ENCODE results near the gene STS. TPM values are rescaled to one million over a fixed set of nuclear protein-coding genes. Genes with fewer than 3 reads are reported as not detected.
A peak's percentile ranks its signal among the peaks of the same experiment; 100 is the strongest.

Gene STS
- 3.3 TPM for total RNA-seq

DNA sequence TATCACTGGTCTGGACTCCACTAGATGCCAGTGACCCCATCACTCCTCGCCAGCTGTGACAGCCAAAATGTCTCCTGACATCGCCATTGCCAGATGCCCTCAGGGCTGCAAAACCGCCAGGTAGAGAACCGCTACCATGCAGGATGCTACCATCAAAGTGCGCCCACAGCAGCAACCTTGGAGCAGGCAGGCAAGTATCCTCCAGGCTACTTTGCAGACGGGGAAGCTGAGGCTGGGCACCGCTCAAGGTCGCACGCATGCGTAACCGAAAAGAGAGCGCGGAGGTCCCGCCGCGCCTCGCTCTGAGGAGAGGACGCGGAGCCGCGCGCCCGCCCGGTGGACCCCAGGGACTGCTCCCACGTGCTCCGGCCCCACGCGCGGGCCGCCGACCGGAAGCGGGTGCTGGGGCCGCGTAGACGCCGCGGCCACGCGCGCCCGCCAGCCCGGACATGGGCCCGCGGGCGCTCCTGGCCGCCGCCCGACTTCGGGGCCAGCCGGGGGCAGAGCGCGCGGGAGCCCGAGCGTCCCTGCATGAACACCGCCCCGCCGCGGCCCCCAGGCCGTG is at the start of gene STS:
Gene STS (plus strand): TSS at position 300 of the 565 bp plus-strand sequence. CDS start 105,488 bp downstream, outside the sequence.
- Histone ChIP-seq H3K4me3 (ENCODE audit: low read length) (peak within 1 kb of the TSS; percentile 91), H3K9me3 (ENCODE audit: low read depth, low read length) (no peaks in the 10 kb centered on the region), H3K4me1 (ENCODE audit: insufficient read depth, low read length) (peaks cover 22% of the 10 kb centered on the region), H3K27me3 (ENCODE audit: insufficient read depth, low read length) (no peaks in the 10 kb centered on the region)

- no peaks in the 10 kb centered on the region for H3K27me3 ChIP-seq (ENCODE audit: insufficient read depth, low read length)
- H3K4me1 ChIP-seq (ENCODE audit: insufficient read depth, low read length) = no peaks in the 10 kb centered on the region
- no peak overlapping the region for H3K4me3 ChIP-seq (ENCODE audit: low read length)
- no peaks in the 10 kb centered on the region for H3K9me3 ChIP-seq (ENCODE audit: low read depth, low read length)
These were observed 47.5 kb upstream of the STS start for GRCh38 chrX:7100022-7100421.

GRCh38 chrX:7102119-7102518 is 45.4 kb upstream of the STS start:
- H3K4me3 ChIP-seq (ENCODE audit: low read length) = no peak overlapping the region
- no peaks in the 10 kb centered on the region for H3K27me3 ChIP-seq (ENCODE audit: insufficient read depth, low read length)
- H3K9me3 ChIP-seq (ENCODE audit: low read depth, low read length) = no peaks in the 10 kb centered on the region
- H3K4me1 ChIP-seq (ENCODE audit: insufficient read depth, low read length) = no peaks in the 10 kb centered on the region

DNA sequence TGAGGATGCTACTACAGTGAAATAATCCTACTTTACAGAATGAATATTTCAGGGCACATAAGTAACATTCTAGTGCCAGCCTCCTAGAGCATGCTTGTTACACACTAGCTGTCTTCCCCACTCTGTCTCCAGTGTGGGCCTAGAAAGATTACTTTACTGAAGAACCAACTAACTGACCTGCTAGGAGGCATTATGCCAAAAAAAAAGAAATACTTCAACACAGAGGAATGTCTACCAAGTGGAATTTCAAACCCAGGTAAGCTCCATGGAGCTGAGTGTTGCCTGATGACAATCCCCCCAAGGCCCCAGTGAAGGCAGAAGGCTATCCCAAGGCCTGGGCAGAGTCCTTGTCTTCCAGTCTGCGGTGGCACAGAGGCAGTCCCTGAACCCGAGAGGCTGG is 40.9 kb upstream of the STS start:
- no peak overlapping the region for H3K4me3 ChIP-seq (ENCODE audit: low read length)
- H3K27me3 ChIP-seq (ENCODE audit: insufficient read depth, low read length) = no peaks in the 10 kb centered on the region
- no peaks in the 10 kb centered on the region for H3K9me3 ChIP-seq (ENCODE audit: low read depth, low read length)
- H3K4me1 ChIP-seq (ENCODE audit: insufficient read depth, low read length) = peaks cover 25% of the 10 kb centered on the region

- H3K4me1 ChIP-seq (ENCODE audit: insufficient read depth, low read length) = peaks cover 27% of the 10 kb centered on the region
- no peaks in the 10 kb centered on the region for H3K9me3 ChIP-seq (ENCODE audit: low read depth, low read length)
- H3K27me3 ChIP-seq (ENCODE audit: insufficient read depth, low read length) = no peaks in the 10 kb centered on the region
- no peak overlapping the region for H3K4me3 ChIP-seq (ENCODE audit: low read length)
These were observed 39.5 kb upstream of the STS start for GRCh38 chrX:7108030-7108429.

- Histone ChIP-seq H3K9me3 (ENCODE audit: low read depth, low read length) (no peaks in the 10 kb centered on the region), H3K27me3 (ENCODE audit: insufficient read depth, low read length) (no peaks in the 10 kb centered on the region), H3K4me1 (ENCODE audit: insufficient read depth, low read length) (peaks cover 27% of the 10 kb centered on the region), H3K4me3 (ENCODE audit: low read length) (no peak overlapping the region)
These were observed 38.4 kb upstream of the STS start for GRCh38 chrX:7109049-7109531.

- H3K27me3 ChIP-seq (ENCODE audit: insufficient read depth, low read length) = no peaks in the 10 kb centered on the region
- H3K4me1 ChIP-seq (ENCODE audit: insufficient read depth, low read length) = peaks cover 27% of the 10 kb centered on the region
- no peak overlapping the region for H3K4me3 ChIP-seq (ENCODE audit: low read length)
- H3K9me3 ChIP-seq (ENCODE audit: low read depth, low read length) = no peaks in the 10 kb centered on the region
These were observed 37.4 kb upstream of the STS start for GRCh38 chrX:7109838-7110793.

- Histone ChIP-seq H3K9me3 (ENCODE audit: low read depth, low read length) (no peaks in the 10 kb centered on the region), H3K4me3 (ENCODE audit: low read length) (no peak overlapping the region), H3K27me3 (ENCODE audit: insufficient read depth, low read length) (no peaks in the 10 kb centered on the region), H3K4me1 (ENCODE audit: insufficient read depth, low read length) (peaks cover 27% of the 10 kb centered on the region)
These were observed 36.7 kb upstream of the STS start for GRCh38 chrX:7110821-7111276.

GRCh38 chrX:7111518-7111917 is 36.0 kb upstream of the STS start:
- Histone ChIP-seq H3K9me3 (ENCODE audit: low read depth, low read length) (no peaks in the 10 kb centered on the region), H3K4me3 (ENCODE audit: low read length) (no peak overlapping the region), H3K27me3 (ENCODE audit: insufficient read depth, low read length) (no peaks in the 10 kb centered on the region), H3K4me1 (ENCODE audit: insufficient read depth, low read length) (peaks cover 27% of the 10 kb centered on the region)

- H3K4me3 ChIP-seq (ENCODE audit: low read length) = no peak overlapping the region
- no peaks in the 10 kb centered on the region for H3K9me3 ChIP-seq (ENCODE audit: low read depth, low read length)
- H3K27me3 ChIP-seq (ENCODE audit: insufficient read depth, low read length) = no peaks in the 10 kb centered on the region
- peaks cover 27% of the 10 kb centered on the region for H3K4me1 ChIP-seq (ENCODE audit: insufficient read depth, low read length)
These were observed 35.4 kb upstream of the STS start for GRCh38 chrX:7112071-7112470.

GRCh38 chrX:7115557-7115956 is 32.0 kb upstream of the STS start:
- peaks cover 12% of the 10 kb centered on the region for H3K4me1 ChIP-seq (ENCODE audit: insufficient read depth, low read length)
- H3K9me3 ChIP-seq (ENCODE audit: low read depth, low read length) = no peaks in the 10 kb centered on the region
- H3K4me3 ChIP-seq (ENCODE audit: low read length) = no peak overlapping the region
- no peaks in the 10 kb centered on the region for H3K27me3 ChIP-seq (ENCODE audit: insufficient read depth, low read length)

DNA sequence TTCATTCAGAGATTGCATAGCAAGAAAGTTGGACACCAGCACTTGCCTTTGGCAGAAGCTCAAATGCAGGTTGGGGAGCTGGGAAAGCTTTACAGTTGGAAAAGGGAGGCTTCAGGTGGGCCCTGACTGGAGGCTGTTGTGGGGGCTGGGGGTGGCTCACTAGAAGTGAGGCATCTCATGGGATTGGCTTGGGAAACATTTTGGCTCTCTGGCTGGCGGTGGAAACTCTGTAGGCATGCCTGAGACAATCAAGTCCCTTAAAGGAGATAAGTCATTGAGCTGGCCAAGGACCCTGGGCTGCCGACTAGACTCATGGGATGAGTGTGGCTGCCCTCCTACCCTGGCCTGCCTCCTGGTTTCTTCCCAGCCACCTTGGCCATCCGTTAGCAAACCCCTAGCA is 31.4 kb upstream of the STS start:
- H3K27me3 ChIP-seq (ENCODE audit: insufficient read depth, low read length) = no peaks in the 10 kb centered on the region
- H3K4me1 ChIP-seq (ENCODE audit: insufficient read depth, low read length) = peaks cover 7% of the 10 kb centered on the region
- no peak overlapping the region for H3K4me3 ChIP-seq (ENCODE audit: low read length)
- no peaks in the 10 kb centered on the region for H3K9me3 ChIP-seq (ENCODE audit: low read depth, low read length)

GRCh38 chrX:7117587-7117986 is 29.9 kb upstream of the STS start:
- Histone ChIP-seq H3K4me3 (ENCODE audit: low read length) (no peak overlapping the region), H3K4me1 (ENCODE audit: insufficient read depth, low read length) (no peaks in the 10 kb centered on the region)

DNA sequence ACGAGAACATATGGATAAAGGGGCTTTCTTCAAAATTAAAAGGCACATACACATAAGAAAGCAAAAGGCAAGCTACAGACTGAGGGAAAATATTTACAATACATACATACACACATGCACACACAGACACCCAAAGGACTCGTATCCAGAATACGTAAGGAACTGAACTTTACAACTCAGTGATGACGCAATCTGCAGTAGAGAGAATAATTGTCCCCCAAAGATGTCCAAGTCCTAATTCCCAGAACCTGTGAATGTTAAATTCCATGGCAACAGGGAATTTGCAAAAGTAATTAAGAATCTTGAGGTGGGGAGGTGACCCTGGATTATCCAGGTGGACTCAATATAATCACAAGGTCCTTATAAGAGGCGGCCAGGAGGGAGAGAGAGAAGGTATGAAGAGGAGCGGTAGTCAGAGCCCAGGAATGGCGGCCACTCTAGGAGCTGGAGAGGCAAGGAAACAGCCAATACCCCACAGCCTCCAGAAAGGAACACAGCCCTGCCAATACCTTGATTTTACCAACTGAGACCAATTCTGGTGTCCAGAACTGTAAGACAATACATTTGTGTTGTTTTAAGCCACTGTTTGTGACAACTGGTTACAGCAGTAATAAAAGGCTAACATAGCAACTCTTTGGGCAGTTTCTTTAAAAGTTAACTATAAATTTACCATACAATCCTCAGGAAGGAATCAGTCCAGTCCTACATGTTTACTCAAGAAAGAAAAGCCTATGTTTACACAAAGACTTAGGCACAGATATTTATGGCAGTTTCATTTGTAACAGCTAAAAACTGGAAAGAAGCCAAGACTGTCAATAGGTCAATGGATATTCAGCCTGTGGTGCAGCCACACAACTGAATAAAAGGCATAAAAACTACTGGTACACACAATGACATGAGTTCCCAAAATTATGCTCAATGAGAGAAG is 27.3 kb upstream of the STS start:
- no peaks in the 10 kb centered on the region for H3K4me1 ChIP-seq (ENCODE audit: insufficient read depth, low read length)
- no peaks in the 10 kb centered on the region for H3K9me3 ChIP-seq (ENCODE audit: low read depth, low read length)
- H3K27me3 ChIP-seq (ENCODE audit: insufficient read depth, low read length) = no peaks in the 10 kb centered on the region
- no peak overlapping the region for H3K4me3 ChIP-seq (ENCODE audit: low read length)

More at GRCh38 chrX:7117587-7117986, 29.9 kb upstream of the STS start:
- Histone ChIP-seq H3K9me3 (ENCODE audit: low read depth, low read length) (no peaks in the 10 kb centered on the region), H3K27me3 (ENCODE audit: insufficient read depth, low read length) (no peaks in the 10 kb centered on the region)

DNA sequence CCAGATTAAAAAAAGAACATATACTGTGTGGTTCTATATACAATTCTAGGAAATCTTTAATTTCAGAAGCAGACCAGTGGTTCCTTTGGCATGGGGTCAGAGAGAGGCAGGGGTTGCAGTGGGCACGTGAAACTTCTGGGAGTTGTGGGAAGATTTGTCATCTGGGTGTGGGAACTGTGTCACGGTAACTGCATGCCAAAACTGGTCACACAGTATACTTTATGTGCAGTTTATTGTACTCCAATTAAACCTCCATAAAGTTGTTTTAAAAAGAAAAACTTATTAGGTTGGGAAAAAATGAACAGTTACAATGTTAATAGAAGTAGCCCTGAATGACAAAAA is 26.7 kb upstream of the STS start:
- Histone ChIP-seq H3K9me3 (ENCODE audit: low read depth, low read length) (no peaks in the 10 kb centered on the region), H3K27me3 (ENCODE audit: insufficient read depth, low read length) (no peaks in the 10 kb centered on the region), H3K4me3 (ENCODE audit: low read length) (no peak overlapping the region), H3K4me1 (ENCODE audit: insufficient read depth, low read length) (no peaks in the 10 kb centered on the region)
